K562 (cell line): ENCODE measurements around the gene MGRN1. TPM values are rescaled to one million over a fixed set of nuclear protein-coding genes. Genes with fewer than 3 reads are reported as not detected.
"Not testable (repeated sequence)": the region's sequence is repeated elsewhere in the genome, so short reads cannot be mapped to it uniquely, and the experiment has no call there.

Source experiments
- ATAC-seq: fragments of 200-7000 bp; cut with Tn5 transposase; 3 replicates; pipeline ENCODE4 v1.9.1; 2020; ENCODE audit warnings: moderate library complexity
- BruUV-seq: library from RNA; stranded (reverse); fragments of 400-500 nt; replicated peaks from 2 replicates; lab custom pipeline; 2021; lab: Mats Ljungman, UMichigan
- CTCF ChIA-PET: fragments of 300-600 bp; formaldehyde crosslinking; extraction: SDS; loops from one replicate; lab custom pipeline; 2021; ENCODE audit warnings: low intra/inter-chr PET ratio; lab: Yijun Ruan, JAX
- POLR2A ChIA-PET: fragments of 300-600, 350-650 bp; sonication (Branson Sonifier 250); formaldehyde crosslinking; extraction: SDS; loops from one replicate; lab custom pipeline; 2021; ENCODE audit warnings: antibody characterized with exemption, inconsistent platforms; lab: Yijun Ruan, JAX
- DNase-seq, 4 experiments: peaks; one replicate each; pipeline versions ENCODE4 v3.0.0 to v3.0.0-alpha.2; 2011 to 2018; ENCODE audit warnings: low spot score in 3 of 4, mixed read lengths in 3 of 4; ENCODE audit errors: extremely low read depth in 1 of 4
- FAIRE-seq: peaks from 2 replicates; lab custom pipeline; 2011; peaks lifted over from hg19 to GRCh38; lab: Jason Lieb, UNC
- H2AFZ ChIP-seq: 2 replicates; pipeline ENCODE4 v1.6.0; 2011; ENCODE audit warnings: low read depth, low read length, control low read depth, inconsistent platforms
- H3K27ac ChIP-seq: fragments of 200-600 bp; 3 replicates; pipeline ENCODE4 v1.8.0; 2011; ENCODE audit warnings: low read depth, mild to moderate bottlenecking, control low read depth, inconsistent platforms, low read length, moderate library complexity, mixed read lengths; ENCODE audit errors: extremely low read depth
- H3K27me3 ChIP-seq, 2 experiments: fragments of 300-600 bp in 1 of 2; 2 replicates in 1 of 2; 3 replicates in 1 of 2; pipeline versions ENCODE4 v1.6.0 to v1.8.0; 2011; ENCODE audit warnings: inconsistent platforms in 2 of 2, low read length in 2 of 2, mild to moderate bottlenecking in 1 of 2, mixed read lengths in 1 of 2, moderate library complexity in 1 of 2; ENCODE audit not compliant: control insufficient read depth in 2 of 2, insufficient read depth in 2 of 2
- H3K36me3 ChIP-seq: fragments of 300-600 bp; 3 replicates; pipeline ENCODE4 v1.8.0; 2011; ENCODE audit warnings: mild to moderate bottlenecking, low read length, inconsistent platforms; ENCODE audit not compliant: control insufficient read depth, insufficient read depth
- H3K4me1 ChIP-seq, 2 experiments: fragments of 200-600 bp in 1 of 2; replicated peaks in 1 of 2; 2 replicates in 1 of 2; 3 replicates in 1 of 2; pipeline versions ENCODE4 v1.5.1 to v1.8.0; 2011; ENCODE audit warnings: inconsistent platforms in 2 of 2, low read length in 2 of 2, mild to moderate bottlenecking in 1 of 2, mixed read lengths in 1 of 2, moderate library complexity in 1 of 2; ENCODE audit not compliant: control insufficient read depth in 2 of 2, insufficient read depth in 2 of 2
- H3K4me2 ChIP-seq: 2 replicates; pipeline ENCODE4 v1.6.1; 2011; ENCODE audit warnings: low read length, control low read depth, inconsistent platforms, mixed read lengths; ENCODE audit not compliant: insufficient read depth
- H3K4me3 ChIP-seq: fragments of 200-600 bp; sonication (generic), shearing (Covaris generic); 2 replicates; pipeline ENCODE4 v1.5.1; 2016; ENCODE audit warnings: control low read depth, inconsistent platforms
- H3K79me2 ChIP-seq: fragments of 200-600 bp; 3 replicates; pipeline ENCODE4 v1.8.0; 2011; ENCODE audit warnings: low read length, inconsistent platforms; ENCODE audit not compliant: control insufficient read depth, insufficient read depth
- H3K9ac ChIP-seq, 2 experiments: 2 replicates each; pipeline versions ENCODE4 v1.6.0 to v1.6.1; 2011; ENCODE audit warnings: low read depth in 2 of 2, low read length in 2 of 2, control low read depth in 1 of 2, inconsistent platforms in 1 of 2, mild to moderate bottlenecking in 1 of 2, mixed read lengths in 1 of 2; ENCODE audit not compliant: insufficient read depth in 1 of 2
- H3K9me1 ChIP-seq: one replicate; pipeline ENCODE4 v1.6.0; 2011; ENCODE audit warnings: inconsistent platforms, mild to moderate bottlenecking, low read length, moderate library complexity; ENCODE audit not compliant: control insufficient read depth, insufficient read depth
- H3K9me3 ChIP-seq: replicated peaks from 2 replicates; pipeline ENCODE4 v1.5.1; 2011; ENCODE audit warnings: low read depth, low read length, inconsistent platforms; ENCODE audit not compliant: control insufficient read depth, insufficient read depth
- H4K20me1 ChIP-seq: replicated peaks from 2 replicates; pipeline ENCODE4 v1.6.1; 2011; ENCODE audit warnings: low read length, inconsistent platforms, mixed read lengths; ENCODE audit not compliant: control insufficient read depth, insufficient read depth
- BHLHE40 ChIP-seq: IDR thresholded peaks from 2 replicates; pipeline ENCODE4 v1.6.1; 2011; ENCODE audit warnings: low read length, improper control_type of control experiment
- CBFA2T2 ChIP-seq: fragments of 450-650 bp; conservative IDR thresholded peaks from 2 replicates; pipeline ENCODE4 v1.6.1; 2017; ENCODE audit warnings: mild to moderate bottlenecking
- ESRRA ChIP-seq: fragments of 450-650 bp; IDR thresholded peaks from 2 replicates; pipeline ENCODE4 v1.6.1; 2014; ENCODE audit warnings: low read depth, mild to moderate bottlenecking, moderate library complexity, borderline replicate concordance
- HCFC1 ChIP-seq: IDR thresholded peaks from 2 replicates; pipeline ENCODE4 v1.6.1; 2012; ENCODE audit warnings: low read depth, low read length, improper control_type of control experiment
- JUND ChIP-seq, 2 experiments: IDR thresholded peaks; 2 replicates in 1 of 2; 3 replicates in 1 of 2; pipeline ENCODE4 v1.6.1; 2011; ENCODE audit warnings: borderline replicate concordance in 2 of 2, low read depth in 2 of 2, low read length in 2 of 2, improper control_type of control experiment in 1 of 2, missing biosample characterization in 1 of 2, missing genetic modification characterization in 1 of 2, missing genetic modification reagents in 1 of 2
- MITF ChIP-seq: IDR thresholded peaks from 2 replicates; pipeline ENCODE4 v1.6.1; 2014; ENCODE audit warnings: antibody characterized with exemption
- NFIC ChIP-seq: fragments of 450-650 bp; IDR thresholded peaks from 2 replicates; pipeline ENCODE4 v1.6.1; 2017; ENCODE audit warnings: mild to moderate bottlenecking, inconsistent platforms
- RAD51 ChIP-seq: fragments of 450-650 bp; IDR thresholded peaks from 2 replicates; pipeline ENCODE4 v1.7.1; 2016; ENCODE audit warnings: low read depth, mild to moderate bottlenecking, borderline replicate concordance
- SMC3 ChIP-seq: conservative IDR thresholded peaks from 2 replicates; pipeline ENCODE4 v1.6.1; 2011; ENCODE audit warnings: low read depth, low read length, improper control_type of control experiment; ENCODE audit not compliant: insufficient read depth
- STAG1 ChIP-seq: sonication (generic); formaldehyde crosslinking; IDR thresholded peaks from 2 replicates; pipeline ENCODE4 v1.5.0; 2020; ENCODE audit warnings: missing genetic modification reagents, borderline replicate concordance
- WGBS: fragments of 100-300 bp; shearing (Covaris generic); methylation state at CpG from one replicate; pipeline ENCODE4 v1.1.6; 2016; ENCODE audit warnings: low coverage, mixed read lengths; ENCODE audit not compliant: insufficient coverage; ENCODE audit errors: missing lambda C conversion rate; 5-methylcytosine and 5-hydroxymethylcytosine counted together
- in situ Hi-C: fragments of 300-500 bp; cut with MboI; formaldehyde crosslinking; loops from 4 replicates; pipeline ENCODE4 v1.15.0; 2018; ENCODE audit warnings: inconsistent platforms, mixed read lengths
- intact Hi-C: fragments of 100-400 bp; cut with micrococcal nuclease; formaldehyde crosslinking; loops from 2 replicates; pipeline ENCODE4 v1.14.2; 2022
- polyA plus RNA-seq, 8 experiments: library from polyadenylated mRNA; depleted of rRNA in 4 of 8; stranded (reverse) in 5 of 8; unstranded in 3 of 8; fragments of >200 nt; fragmentation: Nextera tagmentation in 2 of 8; fragmentation: Illumina TruSeq in 1 of 8; extraction: Ambion mirVana in 2 of 8; extraction: Trizol in 1 of 8; gene quantifications; 2 replicates each; pipeline versions ENCODE4 v1.2.1 to v1.2.3, GENCODE V29; 2011 to 2014; ENCODE audit warnings: inconsistent platforms in 1 of 8, missing spikeins in 1 of 8
- total RNA-seq, 7 experiments: library from RNA; depleted of rRNA in 6 of 7; stranded (reverse); fragments of >200 nt in 6 of 7; fragmentation: Illumina TruSeq in 2 of 7; extraction: Trizol in 2 of 7; gene quantifications; 2 replicates each; pipeline versions ENCODE4 v1.2.1 to v1.2.3, GENCODE V29; 2011 to 2021; ENCODE audit warnings: low replicate concordance in 1 of 7
- TF ChIP-seq, protein P1 (sequence below): fragments of 150-350 bp; conservative IDR thresholded peaks from 2 replicates; pipeline ENCODE4 v1.6.1; 2014; ENCODE audit warnings: low read length
- TF ChIP-seq, protein P2 (sequence below): sonication (generic); formaldehyde crosslinking; IDR thresholded peaks from 2 replicates; pipeline ENCODE4 v1.8.1; 2023; ENCODE audit warnings: mild to moderate bottlenecking, missing genetic modification reagents

MGRN1 gene
- total and polyA plus RNA-seq, 9 of the 15 experiments (the other 6 are each of a cell fraction or from before 2014, with no cell fraction given) = 0.15 to 37.9 (median 6.0) TPM

DNA sequence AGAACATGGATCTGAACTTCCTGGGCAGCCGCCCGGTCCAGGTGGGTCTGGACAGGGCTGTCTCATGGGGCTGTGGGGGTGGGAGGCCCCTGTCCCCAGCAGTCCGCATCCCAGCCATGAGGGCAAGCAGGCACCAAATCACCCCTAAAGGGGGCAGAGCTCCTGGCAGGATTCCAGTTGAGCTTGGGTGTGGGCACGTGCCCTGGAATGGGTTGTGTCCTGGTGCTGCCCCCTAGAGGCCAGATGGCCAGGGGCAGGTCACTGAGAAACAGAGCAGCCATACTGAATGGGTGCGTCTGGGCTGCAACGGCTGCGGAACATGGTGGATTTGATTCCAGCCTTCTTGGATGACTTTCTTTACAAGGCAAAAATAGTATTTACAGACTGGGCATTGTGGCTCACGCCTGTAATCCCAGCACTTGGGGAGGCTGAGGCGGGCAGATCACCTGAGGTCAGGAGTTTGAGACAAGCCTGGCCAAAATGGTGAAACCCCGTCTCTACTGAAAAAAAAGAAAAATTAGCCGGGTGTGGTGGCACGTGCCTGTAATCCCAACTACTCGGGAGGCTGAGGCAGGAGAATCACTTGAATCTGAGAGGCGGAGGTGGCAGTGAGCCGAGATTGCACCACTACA lies 25.9 kb downstream of the MGRN1 start:
- H4K20me1 ChIP-seq; H3K4me3 ChIP-seq; H3K4me2 ChIP-seq; H3K9me3 ChIP-seq; intact Hi-C loops; H3K27me3 ChIP-seq; H3K9me1 ChIP-seq; in situ Hi-C loops; BruUV-seq; TF ChIP-seq JUND (tag; IDR thresholded peaks at IDR 0.05; ENCODE audit: borderline replicate concordance, low read depth, low read length): not testable (repeated sequence)
- Histone ChIP-seq H3K9ac (peak overlapping the region in 1 of 2 experiments; percentile 54; a peak in 1 of 4 replicates), H3K79me2 (peaks cover 26% of the 10 kb centered on the region), H3K36me3 (peaks cover 52% of the 10 kb centered on the region; the same call in 1 of the 3 replicates), H3K27ac (0 out of 3 replicates have a peak overlapping the region, but pooled peaks have one; percentile 59), H2AFZ (peak overlapping the region; percentile 59), H3K4me1 (peaks cover 0 to 18% of the 10 kb centered on the region in 2 experiments; a peak in 3 of 5 replicates)
- DNase-seq (peak; percentile 83 to 94 (median 88)), ATAC-seq (peak; percentile 98), FAIRE-seq (peak; percentile 80)
- ChIA-PET POLR2A (interaction anchor here (0.6 to 1.8 kb wide), 5 partner anchors 10 to 245 kb away, joined by 3 to 6 read pairs (median 4); partner anchors contain the start of gene NUDT16L1), CTCF (interaction anchor here (0.6 to 0.7 kb wide), 3 partner anchors 10 to 133 kb away, joined by 3 read pairs; partner anchors contain the start of gene ANKS3)
- 71% methylated on average over 13 of the region's 15 CpGs for WGBS
- TF ChIP-seq ESRRA (0 out of 2 replicates have a peak, but pooled peaks have one; percentile 24), SMC3 (0 out of 2 replicates have a peak, but pooled peaks have one; percentile 20), HCFC1 (0 out of 2 replicates have a peak, but pooled peaks have one; percentile 32), BHLHE40 (peak; percentile 100), STAG1 (CRISPR knock-in tag) (0 out of 2 replicates have a peak, but pooled peaks have one; percentile 12), JUND (IDR thresholded peaks at IDR 0.05; ENCODE audit: borderline replicate concordance, low read depth, low read length) (0 out of 2 replicates have a peak, but pooled peaks have one; percentile 14), RAD51 (peak; percentile 61; the same call in 1 of the 2 replicates), MITF (peak; percentile 70), NFIC (peak; percentile 98), CBFA2T2 (0 out of 2 replicates have a peak, but pooled peaks have one; percentile 4)
- TF ChIP-seq, protein P1, sequence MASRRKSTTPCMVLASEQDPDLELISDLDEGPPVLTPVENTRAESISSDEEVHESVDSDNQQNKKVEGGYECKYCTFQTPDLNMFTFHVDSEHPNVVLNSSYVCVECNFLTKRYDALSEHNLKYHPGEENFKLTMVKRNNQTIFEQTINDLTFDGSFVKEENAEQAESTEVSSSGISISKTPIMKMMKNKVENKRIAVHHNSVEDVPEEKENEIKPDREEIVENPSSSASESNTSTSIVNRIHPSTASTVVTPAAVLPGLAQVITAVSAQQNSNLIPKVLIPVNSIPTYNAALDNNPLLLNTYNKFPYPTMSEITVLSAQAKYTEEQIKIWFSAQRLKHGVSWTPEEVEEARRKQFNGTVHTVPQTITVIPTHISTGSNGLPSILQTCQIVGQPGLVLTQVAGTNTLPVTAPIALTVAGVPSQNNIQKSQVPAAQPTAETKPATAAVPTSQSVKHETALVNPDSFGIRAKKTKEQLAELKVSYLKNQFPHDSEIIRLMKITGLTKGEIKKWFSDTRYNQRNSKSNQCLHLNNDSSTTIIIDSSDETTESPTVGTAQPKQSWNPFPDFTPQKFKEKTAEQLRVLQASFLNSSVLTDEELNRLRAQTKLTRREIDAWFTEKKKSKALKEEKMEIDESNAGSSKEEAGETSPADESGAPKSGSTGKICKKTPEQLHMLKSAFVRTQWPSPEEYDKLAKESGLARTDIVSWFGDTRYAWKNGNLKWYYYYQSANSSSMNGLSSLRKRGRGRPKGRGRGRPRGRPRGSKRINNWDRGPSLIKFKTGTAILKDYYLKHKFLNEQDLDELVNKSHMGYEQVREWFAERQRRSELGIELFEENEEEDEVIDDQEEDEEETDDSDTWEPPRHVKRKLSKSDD = 0 out of 2 replicates have a peak, but pooled peaks have one; percentile 25
- TF ChIP-seq, protein P2, sequence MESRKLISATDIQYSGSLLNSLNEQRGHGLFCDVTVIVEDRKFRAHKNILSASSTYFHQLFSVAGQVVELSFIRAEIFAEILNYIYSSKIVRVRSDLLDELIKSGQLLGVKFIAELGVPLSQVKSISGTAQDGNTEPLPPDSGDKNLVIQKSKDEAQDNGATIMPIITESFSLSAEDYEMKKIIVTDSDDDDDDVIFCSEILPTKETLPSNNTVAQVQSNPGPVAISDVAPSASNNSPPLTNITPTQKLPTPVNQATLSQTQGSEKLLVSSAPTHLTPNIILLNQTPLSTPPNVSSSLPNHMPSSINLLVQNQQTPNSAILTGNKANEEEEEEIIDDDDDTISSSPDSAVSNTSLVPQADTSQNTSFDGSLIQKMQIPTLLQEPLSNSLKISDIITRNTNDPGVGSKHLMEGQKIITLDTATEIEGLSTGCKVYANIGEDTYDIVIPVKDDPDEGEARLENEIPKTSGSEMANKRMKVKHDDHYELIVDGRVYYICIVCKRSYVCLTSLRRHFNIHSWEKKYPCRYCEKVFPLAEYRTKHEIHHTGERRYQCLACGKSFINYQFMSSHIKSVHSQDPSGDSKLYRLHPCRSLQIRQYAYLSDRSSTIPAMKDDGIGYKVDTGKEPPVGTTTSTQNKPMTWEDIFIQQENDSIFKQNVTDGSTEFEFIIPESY (CRISPR knock-in tag) = peak; percentile 74; the same call in 1 of the 2 replicates
